Neural progenitor cell (in vitro differentiated cells): Measurements from ENCODE around the gene USP49.

Source experiments
- CTCF ChIP-seq: fragments of 200-600 bp; sonication (generic); IDR thresholded peaks from 2 replicates; pipeline ENCODE4 v1.5.1; 2017; ENCODE audit warnings: antibody characterized with exemption, mild to moderate bottlenecking
- EZH2 ChIP-seq: fragments of 200-600 bp; sonication (generic); IDR thresholded peaks from 2 replicates; pipeline ENCODE4 v1.6.1; 2017; ENCODE audit warnings: antibody characterized with exemption, mild to moderate bottlenecking, moderate library complexity
- EZH2phosphoT487 ChIP-seq: fragments of 200-600 bp; sonication (generic); IDR thresholded peaks from 2 replicates; pipeline ENCODE4 v1.6.1; 2017; ENCODE audit warnings: antibody characterized with exemption

GRCh38 chr6:41796474-41796873 is 98.7 kb downstream of the USP49 start:
- no peak for TF ChIP-seq CTCF
- no peak for TF ChIP-seq EZH2
- no peak for TF ChIP-seq EZH2phosphoT487
